Osteocyte (in vitro differentiated cells): ENCODE data around the gene GLIS1. TPM values are rescaled to one million over a fixed set of nuclear protein-coding genes. Genes with fewer than 3 reads are reported as not detected.

Source experiments
- DNase-seq: peaks from one replicate; pipeline ENCODE4 v3.0.0; 2021; ENCODE audit warnings: mixed read lengths; ENCODE audit not compliant: unreplicated experiment; ENCODE audit errors: extremely low spot score
- H3K27ac Mint-ChIP-seq: one replicate; pipeline ENCODE4 v1.8.0; 2021; ENCODE audit warnings: mild to moderate bottlenecking, mixed read lengths; ENCODE audit not compliant: unreplicated experiment
- H3K27me3 Mint-ChIP-seq: one replicate; pipeline ENCODE4 v1.8.0; 2021; ENCODE audit warnings: mixed read lengths; ENCODE audit not compliant: unreplicated experiment
- H3K36me3 Mint-ChIP-seq: one replicate; pipeline ENCODE4 v1.8.0; 2021; ENCODE audit warnings: mixed read lengths; ENCODE audit not compliant: unreplicated experiment
- H3K4me1 Mint-ChIP-seq: one replicate; pipeline ENCODE4 v1.8.0; 2021; ENCODE audit warnings: mixed read lengths; ENCODE audit not compliant: unreplicated experiment
- H3K4me3 Mint-ChIP-seq: one replicate; pipeline ENCODE4 v1.8.0; 2021; ENCODE audit warnings: mild to moderate bottlenecking, moderate library complexity, mixed read lengths; ENCODE audit not compliant: unreplicated experiment
- H3K9me3 Mint-ChIP-seq: one replicate; pipeline ENCODE4 v1.8.0; 2021; ENCODE audit warnings: mixed read lengths; ENCODE audit not compliant: unreplicated experiment
- total RNA-seq: library from RNA; stranded (reverse); gene quantifications from 2 replicates; pipeline ENCODE4 v1.2.1, GENCODE V29; 2021
- TF ChIP-seq, protein P1 (sequence below): fragments of 200-600 bp; sonication (generic); IDR thresholded peaks from 2 replicates; pipeline ENCODE4 v1.5.0; 2021; ENCODE audit warnings: antibody characterized with exemption, mild to moderate bottlenecking, moderate library complexity

The GLIS1 gene
- total RNA-seq, 1 donor from 2014 or later = 38.3 TPM

DNA sequence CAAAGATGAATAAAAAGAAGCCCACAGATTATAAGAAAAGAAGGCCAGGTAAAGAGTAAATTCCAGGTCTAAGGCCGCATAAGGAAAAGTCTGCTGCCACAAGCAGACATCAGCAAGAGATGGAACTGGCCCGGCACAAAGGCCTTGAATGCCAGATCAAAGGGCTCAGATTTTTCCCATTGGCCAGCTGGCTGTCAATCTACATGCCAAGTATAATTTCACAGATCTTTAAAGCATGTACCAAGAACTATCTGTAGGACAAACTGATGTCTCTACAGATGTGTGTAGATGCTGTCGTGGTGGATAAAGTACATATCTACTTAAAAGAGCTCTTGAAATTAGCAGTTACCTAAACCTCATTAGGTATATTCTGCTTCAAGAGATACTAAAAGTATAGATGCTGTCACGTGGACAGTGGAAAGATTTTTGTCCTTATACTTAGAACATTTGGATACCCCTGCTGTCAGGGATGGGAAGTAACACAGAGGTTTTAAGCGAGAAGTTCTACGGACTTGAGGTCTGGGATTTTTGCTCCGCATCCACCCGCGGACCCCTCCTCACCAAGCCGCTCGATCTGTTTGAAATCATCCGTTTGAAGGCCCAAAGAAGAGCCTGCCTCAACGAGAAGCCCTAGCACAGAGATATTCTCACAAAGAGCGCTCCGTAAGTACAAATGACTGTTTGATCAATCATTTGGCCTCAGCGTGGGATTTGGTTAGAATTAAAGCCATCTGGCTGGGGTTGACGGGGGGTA is 10.1 kb downstream of the GLIS1 start:
- Mint-ChIP-seq H3K27ac (peak overlapping the region; percentile 97), H3K36me3 (peaks cover 10% of the 10 kb centered on the region), H3K4me1 (peaks cover 87% of the 10 kb centered on the region), H3K4me3 (peak overlapping the region; percentile 43), H3K27me3 (no peaks in the 10 kb centered on the region), H3K9me3 (no peaks in the 10 kb centered on the region)
- TF ChIP-seq, protein P1, sequence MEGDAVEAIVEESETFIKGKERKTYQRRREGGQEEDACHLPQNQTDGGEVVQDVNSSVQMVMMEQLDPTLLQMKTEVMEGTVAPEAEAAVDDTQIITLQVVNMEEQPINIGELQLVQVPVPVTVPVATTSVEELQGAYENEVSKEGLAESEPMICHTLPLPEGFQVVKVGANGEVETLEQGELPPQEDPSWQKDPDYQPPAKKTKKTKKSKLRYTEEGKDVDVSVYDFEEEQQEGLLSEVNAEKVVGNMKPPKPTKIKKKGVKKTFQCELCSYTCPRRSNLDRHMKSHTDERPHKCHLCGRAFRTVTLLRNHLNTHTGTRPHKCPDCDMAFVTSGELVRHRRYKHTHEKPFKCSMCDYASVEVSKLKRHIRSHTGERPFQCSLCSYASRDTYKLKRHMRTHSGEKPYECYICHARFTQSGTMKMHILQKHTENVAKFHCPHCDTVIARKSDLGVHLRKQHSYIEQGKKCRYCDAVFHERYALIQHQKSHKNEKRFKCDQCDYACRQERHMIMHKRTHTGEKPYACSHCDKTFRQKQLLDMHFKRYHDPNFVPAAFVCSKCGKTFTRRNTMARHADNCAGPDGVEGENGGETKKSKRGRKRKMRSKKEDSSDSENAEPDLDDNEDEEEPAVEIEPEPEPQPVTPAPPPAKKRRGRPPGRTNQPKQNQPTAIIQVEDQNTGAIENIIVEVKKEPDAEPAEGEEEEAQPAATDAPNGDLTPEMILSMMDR = no peak
- DNase-seq = no peak

DNA sequence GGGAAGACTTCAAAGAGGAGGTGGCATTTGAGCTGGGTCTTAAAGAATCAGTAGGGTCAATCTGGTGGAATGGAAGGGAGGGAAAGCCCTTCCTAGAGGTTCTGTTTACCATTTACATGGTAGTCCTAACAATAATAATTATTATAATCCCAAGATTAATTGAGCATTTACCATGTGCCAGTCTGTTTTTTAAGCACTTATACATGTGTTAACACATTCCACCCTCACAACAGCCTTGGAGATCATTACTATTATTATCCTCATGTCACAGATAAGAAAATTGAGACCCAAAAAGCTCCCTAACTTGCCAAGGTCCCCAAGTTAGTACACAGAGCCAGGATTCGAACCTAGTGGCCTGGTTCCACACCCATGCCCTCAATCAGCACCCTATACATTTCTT is 10.8 kb downstream of the GLIS1 start:
- TF ChIP-seq, protein P1 = no peak
- Mint-ChIP-seq H3K27me3 (no peaks in the 10 kb centered on the region), H3K36me3 (peaks cover 10% of the 10 kb centered on the region), H3K9me3 (no peaks in the 10 kb centered on the region), H3K27ac (peak overlapping the region; percentile 97), H3K4me1 (peaks cover 81% of the 10 kb centered on the region), H3K4me3 (no peak overlapping the region)
- no peak for DNase-seq

DNA sequence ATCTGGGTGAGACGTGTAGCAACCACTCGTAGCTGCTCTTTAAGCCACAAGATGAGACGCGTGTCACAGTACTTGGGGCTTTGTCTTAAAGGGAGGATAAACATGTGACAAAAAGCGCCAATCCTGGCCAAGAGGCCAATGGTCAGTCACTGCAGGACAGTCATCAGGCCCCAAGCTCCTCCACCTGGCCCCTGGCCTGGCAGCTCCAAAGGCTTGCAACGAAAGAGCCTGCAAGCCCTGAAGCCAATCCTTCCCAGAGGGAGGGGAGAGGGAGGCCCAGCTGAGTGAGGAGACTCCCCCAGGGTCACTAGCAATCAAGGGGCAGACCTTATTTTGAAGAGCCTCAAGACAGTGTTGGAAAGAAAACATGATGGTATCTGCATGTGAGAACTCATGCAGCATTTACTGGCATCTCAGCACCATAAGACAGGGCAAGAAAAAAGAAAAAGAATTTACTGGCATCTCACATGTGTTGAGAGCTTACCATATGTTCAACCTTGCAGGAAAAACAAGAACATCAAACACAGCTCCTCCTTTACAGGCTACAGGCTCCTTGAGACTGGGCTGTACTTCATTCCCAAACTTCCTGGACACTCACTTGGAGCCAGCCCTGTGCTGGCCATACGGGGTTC is 11.4 kb downstream of the GLIS1 start:
- peaks cover 76% of the 10 kb centered on the region for H3K4me1 Mint-ChIP-seq
- H3K4me3 Mint-ChIP-seq = no peak overlapping the region
- peaks cover 10% of the 10 kb centered on the region for H3K36me3 Mint-ChIP-seq
- no peaks in the 10 kb centered on the region for H3K9me3 Mint-ChIP-seq
- no peaks in the 10 kb centered on the region for H3K27me3 Mint-ChIP-seq
- TF ChIP-seq, protein P1 = no peak
- DNase-seq = no peak
- H3K27ac Mint-ChIP-seq = peak overlapping the region; percentile 97

DNA sequence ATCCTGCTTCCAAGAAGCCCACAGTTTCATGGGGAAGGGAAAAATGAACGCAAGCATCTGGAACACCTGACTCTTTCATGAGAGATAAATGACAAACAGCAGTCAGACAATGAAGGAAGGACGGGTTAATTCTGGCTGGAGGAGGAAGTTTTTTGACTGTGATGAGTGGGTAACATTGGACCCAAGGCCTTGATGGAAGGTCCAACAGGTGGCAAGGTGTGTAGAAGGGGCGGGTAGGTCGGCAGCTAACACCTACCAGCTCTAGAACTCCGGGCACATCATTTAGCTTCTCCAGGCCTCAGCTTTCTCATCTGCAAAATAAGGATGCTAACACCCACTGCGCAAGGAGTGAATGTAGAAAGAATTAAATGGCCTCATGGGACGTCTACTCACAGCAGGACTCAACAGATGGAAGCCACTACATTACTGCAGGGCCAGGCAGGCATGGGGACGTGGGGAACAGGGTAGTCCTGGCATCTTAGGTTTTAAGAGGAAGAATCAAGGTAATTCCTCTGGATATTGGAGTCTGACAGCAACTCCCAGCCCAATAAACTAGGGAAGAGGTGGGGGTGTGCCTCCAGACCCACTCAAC is 12.9 kb downstream of the GLIS1 start:
- Mint-ChIP-seq H3K4me1 (peaks cover 72% of the 10 kb centered on the region), H3K27me3 (no peaks in the 10 kb centered on the region), H3K4me3 (no peak overlapping the region), H3K36me3 (peaks cover 10% of the 10 kb centered on the region), H3K9me3 (no peaks in the 10 kb centered on the region), H3K27ac (peak overlapping the region; percentile 23)
- TF ChIP-seq, protein P1 = no peak
- DNase-seq = no peak

DNA sequence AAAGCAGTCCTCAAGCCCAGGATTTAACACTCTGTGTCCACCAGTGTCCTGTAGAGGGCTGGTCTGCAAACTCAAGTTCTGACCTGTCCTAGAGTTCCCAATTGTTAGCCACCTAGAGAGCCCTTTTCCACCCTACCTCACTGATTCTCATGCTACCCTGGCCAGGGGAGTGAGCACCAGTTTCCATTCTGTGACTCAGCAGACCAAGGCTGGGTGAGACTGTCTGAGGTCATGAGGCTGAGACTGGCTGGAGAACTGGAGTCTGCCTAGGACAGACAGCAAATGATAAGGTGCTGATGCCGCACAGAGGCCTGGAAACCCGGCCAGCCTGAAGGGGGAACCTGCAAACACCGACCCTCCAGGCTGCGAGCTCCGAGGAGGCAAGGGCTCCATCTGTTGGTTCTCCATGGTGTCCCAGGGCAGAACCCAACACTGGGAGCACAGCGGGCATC is 13.7 kb downstream of the GLIS1 start:
- DNase-seq = no peak

More for the DNA sequence above, 13.7 kb downstream of the GLIS1 start:
- Mint-ChIP-seq H3K27ac (no peak overlapping the region), H3K27me3 (no peaks in the 10 kb centered on the region), H3K36me3 (peaks cover 10% of the 10 kb centered on the region), H3K4me1 (peaks cover 65% of the 10 kb centered on the region), H3K9me3 (no peaks in the 10 kb centered on the region), H3K4me3 (no peak overlapping the region)
- TF ChIP-seq, protein P1 = peak; percentile 32
